ENCODE results near the gene SLC25A45. TPM values are rescaled to one million over a fixed set of nuclear protein-coding genes. Genes with fewer than 3 reads are reported as not detected.
A peak's percentile ranks its signal among the peaks of the same experiment; 100 is the strongest.

The SLC25A45 gene
- polyA plus RNA-seq, 1 of the 3 experiments (the other 2 are of a cell fraction), result 3.6 TPM

GRCh38 chr11:65382033-65382803 lies at the start of gene SLC25A45 (continued):
- TF ChIP-seq FOXM1 (IDR thresholded peaks at IDR 0.05; ENCODE audit: low read depth) (no peak), YY1 (IDR thresholded peaks at IDR 0.05; ENCODE audit: low read depth) (peak; percentile 85; the same call in 1 of the 2 replicates), POLR2AphosphoS5 (IDR thresholded peaks at IDR 0.05; ENCODE audit: low read depth, low read length) (peak; percentile 65; the same call in 1 of the 2 replicates), TAF1 (IDR thresholded peaks at IDR 0.05; ENCODE audit: borderline replicate concordance, low read depth, low read length) (0 out of 2 replicates have a peak, but pooled peaks have one; percentile 50)

GRCh38 chr11:65431451-65432099 lies 49.1 kb upstream of the SLC25A45 start:
- Histone ChIP-seq H2AFZ (ENCODE audit: low read depth) (no peak overlapping the region), H3K27me3 (ENCODE audit: insufficient read depth) (no peaks in the 10 kb centered on the region), H3F3A (replicated peaks; ENCODE audit: insufficient read depth) (peaks cover 99% of the 10 kb centered on the region), H3K9me2 (no peaks in the 10 kb centered on the region), H3K9me3 (no peaks in the 10 kb centered on the region), H3K27ac (ENCODE audit: low read depth in 2 of 2, low read length in 1 of 2) (peak overlapping the region; percentile 32 to 100; a peak in 3 of 4 replicates), H3K4me2 (peak overlapping the region; percentile 94), H3K4me3 (ENCODE audit: low read depth in 2 of 2, low read length in 1 of 2) (peak overlapping the region; percentile 77 to 83; a peak in 3 of 4 replicates), H4K20me1 (ENCODE audit: insufficient read depth) (peaks cover 100% of the 10 kb centered on the region), H3K79me2 (ENCODE audit: insufficient read depth) (peaks cover 100% of the 10 kb centered on the region), H3K36me3 (replicated peaks in 1 of 2; ENCODE audit: control insufficient read depth in 1 of 2, insufficient read depth in 2 of 2, low read length in 1 of 2) (peaks cover 71 to 98% of the 10 kb centered on the region in 2 experiments), H3K4me1 (ENCODE audit: control insufficient read depth in 1 of 2, insufficient read depth in 2 of 2, low read depth in 1 of 2, low read length in 1 of 2) (peaks cover 4 to 41% of the 10 kb centered on the region in 2 experiments; a peak in 2 of 4 replicates), H3K9ac (peak overlapping the region; percentile 98)
- no peak for DNase-seq
- POLR2A ChIA-PET, result interaction anchor here (1.0 kb wide), 1 partner anchor 9 kb away, joined by 5 read pairs; the partner anchor contains the start of gene NEAT1
- CTCF ChIA-PET, result interaction anchor here (1.0 to 1.1 kb wide), 3 partner anchors 15 to 17 kb away, joined by 3 to 4 read pairs (median 4); no protein-coding TSS in a partner anchor
- TF ChIP-seq EP300 (IDR thresholded peaks at IDR 0.05; ENCODE audit: borderline replicate concordance in 1 of 2, low read depth in 1 of 2, low read length in 1 of 2), result no peak
- no peak for TF ChIP-seq TEAD4 (IDR thresholded peaks at IDR 0.05; ENCODE audit: borderline replicate concordance, insufficient read depth)
- no peak for TF ChIP-seq FOXJ3 (CRISPR knock-in tag; IDR thresholded peaks at IDR 0.05)
- no peak for TF ChIP-seq MXI1 (IDR thresholded peaks at IDR 0.05; ENCODE audit: low read depth, low read length)
- TF ChIP-seq TAF1 (IDR thresholded peaks at IDR 0.05; ENCODE audit: borderline replicate concordance, low read depth, low read length), result no peak
- no peak for TF ChIP-seq RFX5 (IDR thresholded peaks at IDR 0.05; ENCODE audit: low read length)
- TF ChIP-seq NFIC (IDR thresholded peaks at IDR 0.05; ENCODE audit: borderline replicate concordance), result no peak
- TF ChIP-seq POLR2AphosphoS5 (IDR thresholded peaks at IDR 0.05; ENCODE audit: low read depth, low read length), result peak; percentile 21
- TF ChIP-seq RCOR1 (IDR thresholded peaks at IDR 0.05; ENCODE audit: low read length), result no peak
- TF ChIP-seq JUND (IDR thresholded peaks at IDR 0.05), result peak; percentile 5; the same call in 1 of the 2 replicates
- TF ChIP-seq USF2 (IDR thresholded peaks at IDR 0.05; ENCODE audit: borderline replicate concordance, low read depth, low read length), result no peak
- no peak for TF ChIP-seq CHD2 (IDR thresholded peaks at IDR 0.05; ENCODE audit: low read length, partially characterized antibody)
- no peak for TF ChIP-seq NRF1 (IDR thresholded peaks at IDR 0.05; ENCODE audit: low read depth, low read length)
- TF ChIP-seq SIN3A (IDR thresholded peaks at IDR 0.05; ENCODE audit: borderline replicate concordance, low read depth, low read length), result no peak
- peak; percentile 13; the same call in 1 of the 2 replicates for TF ChIP-seq PBX3 (IDR thresholded peaks at IDR 0.05)
- TF ChIP-seq TCF12 (IDR thresholded peaks at IDR 0.05), result no peak
- TF ChIP-seq ZBTB33 (IDR thresholded peaks at IDR 0.05; ENCODE audit: borderline replicate concordance, low read depth), result no peak
- no peak for TF ChIP-seq IRF3 (IDR thresholded peaks at IDR 0.05; ENCODE audit: low read depth, low read length)
- TF ChIP-seq RXRA (IDR thresholded peaks at IDR 0.05; ENCODE audit: borderline replicate concordance, low read depth), result no peak
- no peak for TF ChIP-seq RAD21 (IDR thresholded peaks at IDR 0.05; ENCODE audit: low read length)
- 49% methylated on average over 4 of the region's 4 CpGs for WGBS (ENCODE audit: low lambda C conversion rate)

All from SK-N-SH (cell line).